Measurements from ENCODE around the gene RHOF.

Gene RHOF

DNA sequence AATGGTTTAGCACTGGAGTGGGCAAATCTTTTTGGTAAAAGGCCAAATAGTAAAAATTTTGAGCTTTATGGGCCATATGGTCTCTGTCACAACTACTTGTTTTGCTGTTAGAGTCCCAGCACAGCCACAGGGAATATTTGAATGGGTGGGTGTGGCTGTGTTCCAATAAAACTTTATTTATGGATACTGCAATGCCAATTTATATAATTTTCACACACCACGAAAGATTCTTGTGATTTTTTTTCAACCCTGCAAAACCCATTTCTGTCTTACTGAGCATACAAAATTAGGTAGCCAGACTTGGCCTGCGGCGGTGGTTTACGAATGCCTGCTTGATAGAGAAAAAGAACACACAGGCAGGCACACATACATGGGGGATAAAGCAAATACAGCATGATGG, 52.6 kb downstream of the RHOF start:
- DNase-seq, result no peak

DNA sequence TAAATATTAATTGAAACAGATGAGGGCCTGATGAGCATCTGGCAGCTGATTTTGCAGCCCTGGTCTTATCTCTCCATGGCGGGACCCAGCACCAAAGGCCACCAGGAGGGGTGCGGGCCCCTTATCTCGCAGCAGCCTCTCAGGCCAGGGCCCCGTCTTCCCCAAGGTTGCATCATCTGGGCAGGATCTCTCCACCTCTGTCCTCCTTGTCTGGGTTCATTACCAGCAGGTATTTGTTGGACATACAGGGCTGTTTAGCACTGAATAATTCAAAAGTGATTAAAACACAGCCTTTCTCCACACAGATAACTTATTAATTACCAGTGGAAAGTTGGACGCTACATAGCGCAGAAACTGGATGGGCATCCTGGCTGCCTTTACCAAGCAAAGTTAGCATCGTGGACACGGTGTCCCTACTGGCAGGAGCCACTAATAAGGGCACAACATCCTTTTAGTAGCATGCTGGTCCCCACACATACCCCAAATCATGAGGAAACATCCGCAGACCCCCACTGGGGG, 55.1 kb downstream of the RHOF start:
- no peak for DNase-seq

DNA sequence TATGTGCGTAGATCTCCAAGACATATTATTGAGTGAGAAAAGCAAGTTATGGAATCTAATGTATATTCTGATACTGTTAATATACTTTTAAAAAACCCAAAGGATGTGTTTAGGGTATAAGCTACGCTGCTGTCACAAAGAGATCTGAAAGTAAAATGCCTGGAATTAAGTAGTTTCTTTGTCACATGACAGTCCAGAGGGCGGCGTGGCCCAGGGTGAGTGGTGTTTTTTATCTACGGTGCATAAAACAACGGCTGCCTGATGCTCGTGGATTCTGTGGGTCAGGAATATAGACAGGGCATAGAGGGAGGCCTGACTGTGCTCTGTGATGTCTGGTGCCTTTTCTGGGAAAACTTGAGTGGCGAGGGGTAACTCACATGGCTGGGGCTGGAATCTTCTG, 59.6 kb downstream of the RHOF start:
- DNase-seq, result no peak

DNA sequence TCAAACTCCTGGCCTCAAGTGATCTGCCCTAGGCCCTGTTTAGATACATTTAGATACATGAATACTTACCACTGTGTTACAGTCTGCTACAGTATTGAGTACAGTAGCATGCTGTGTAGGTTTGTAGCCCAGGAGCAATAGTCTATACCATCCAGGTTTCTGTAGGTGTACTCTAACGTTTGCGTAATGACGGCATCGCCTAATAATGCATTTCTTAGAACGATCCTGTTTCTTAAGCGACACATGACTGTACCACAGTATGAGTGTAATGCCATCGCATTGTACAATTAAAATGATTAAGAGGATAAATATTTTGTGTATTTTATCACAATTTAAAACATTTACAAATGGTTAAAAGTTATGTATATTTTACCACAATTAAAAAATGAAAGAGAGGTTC, 62.0 kb downstream of the RHOF start:
- DNase-seq, result no peak

DNA sequence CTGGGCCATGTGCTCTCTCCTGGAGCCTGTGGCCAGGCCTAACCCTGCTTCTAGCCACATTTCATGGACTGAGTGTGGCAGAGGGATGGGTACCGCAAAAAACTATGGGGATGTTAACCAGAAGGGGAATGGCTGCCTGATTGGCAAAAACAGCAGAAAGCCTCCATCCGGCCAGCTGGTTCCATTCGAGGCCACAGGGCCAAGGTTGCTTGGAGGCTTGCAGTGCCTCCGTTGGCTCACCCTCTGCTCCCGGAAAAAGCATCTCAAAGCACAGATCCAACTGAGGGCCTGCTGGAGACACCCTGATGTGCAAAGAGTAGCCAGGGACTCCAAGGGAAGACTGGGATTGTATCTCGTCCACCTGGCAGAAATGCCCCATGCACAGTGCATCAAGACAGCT, 64.5 kb downstream of the RHOF start:
- DNase-seq, result no peak
